NCI-H510A treated with DMSO at 0.1 percent for 48 hours (cell line): Measurements from ENCODE around the gene GPC2.
"Not testable (repeated sequence)": the region's sequence is repeated elsewhere in the genome, so short reads cannot be mapped to it uniquely, and the experiment has no call there.

Experiments
- DNase-seq: peaks from one replicate; lab custom pipeline; 2025; lab: John Stamatoyannopoulos, UW

GPC2 gene, protein sequence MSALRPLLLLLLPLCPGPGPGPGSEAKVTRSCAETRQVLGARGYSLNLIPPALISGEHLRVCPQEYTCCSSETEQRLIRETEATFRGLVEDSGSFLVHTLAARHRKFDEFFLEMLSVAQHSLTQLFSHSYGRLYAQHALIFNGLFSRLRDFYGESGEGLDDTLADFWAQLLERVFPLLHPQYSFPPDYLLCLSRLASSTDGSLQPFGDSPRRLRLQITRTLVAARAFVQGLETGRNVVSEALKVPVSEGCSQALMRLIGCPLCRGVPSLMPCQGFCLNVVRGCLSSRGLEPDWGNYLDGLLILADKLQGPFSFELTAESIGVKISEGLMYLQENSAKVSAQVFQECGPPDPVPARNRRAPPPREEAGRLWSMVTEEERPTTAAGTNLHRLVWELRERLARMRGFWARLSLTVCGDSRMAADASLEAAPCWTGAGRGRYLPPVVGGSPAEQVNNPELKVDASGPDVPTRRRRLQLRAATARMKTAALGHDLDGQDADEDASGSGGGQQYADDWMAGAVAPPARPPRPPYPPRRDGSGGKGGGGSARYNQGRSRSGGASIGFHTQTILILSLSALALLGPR

GRCh38 chr7:100177045-100178001, at the start of gene GPC2, which contains the start of gene STAG3:
TSS of gene GPC2 (minus strand) at chr7:100177381. CDS start at chr7:100177199, 182 bp downstream.
TSS of gene STAG3 (plus strand) at chr7:100177918. CDS start at chr7:100180557, 2,639 bp downstream.
- DNase-seq, result peak; percentile 91

DNA sequence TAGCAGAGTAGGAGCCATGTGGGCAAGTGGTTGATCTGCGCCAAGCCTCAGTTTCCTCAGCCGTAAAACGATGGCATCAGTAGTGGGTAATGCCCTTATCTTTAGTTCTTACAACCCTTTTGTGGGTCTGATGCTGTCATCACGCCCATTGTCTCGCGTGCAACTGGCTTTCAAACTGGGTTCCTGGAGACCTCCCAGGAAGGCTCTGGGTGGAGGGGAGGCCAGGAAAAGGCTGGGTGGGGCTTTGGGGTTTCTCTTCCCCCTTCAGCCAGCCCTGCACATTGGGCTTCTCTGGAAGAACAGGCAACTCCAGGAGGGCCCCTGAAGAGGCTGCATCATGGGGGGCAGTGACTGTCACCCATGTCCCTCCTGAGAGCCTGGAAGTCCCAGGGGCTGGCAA, 47.7 kb upstream of the GPC2 start:
- DNase-seq, result not testable (repeated sequence)

- DNase-seq, result not testable (repeated sequence)
Measured at GRCh38 chr7:100223376-100223927, 46.3 kb upstream of the GPC2 start.

- DNase-seq, result no peak
Measured at GRCh38 chr7:100222445-100223132, 45.4 kb upstream of the GPC2 start.

GRCh38 chr7:100221767-100222444, 44.7 kb upstream of the GPC2 start:
- DNase-seq, result no peak

- DNase-seq, result no peak
Measured at GRCh38 chr7:100221231-100221718, 44.1 kb upstream of the GPC2 start.

DNA sequence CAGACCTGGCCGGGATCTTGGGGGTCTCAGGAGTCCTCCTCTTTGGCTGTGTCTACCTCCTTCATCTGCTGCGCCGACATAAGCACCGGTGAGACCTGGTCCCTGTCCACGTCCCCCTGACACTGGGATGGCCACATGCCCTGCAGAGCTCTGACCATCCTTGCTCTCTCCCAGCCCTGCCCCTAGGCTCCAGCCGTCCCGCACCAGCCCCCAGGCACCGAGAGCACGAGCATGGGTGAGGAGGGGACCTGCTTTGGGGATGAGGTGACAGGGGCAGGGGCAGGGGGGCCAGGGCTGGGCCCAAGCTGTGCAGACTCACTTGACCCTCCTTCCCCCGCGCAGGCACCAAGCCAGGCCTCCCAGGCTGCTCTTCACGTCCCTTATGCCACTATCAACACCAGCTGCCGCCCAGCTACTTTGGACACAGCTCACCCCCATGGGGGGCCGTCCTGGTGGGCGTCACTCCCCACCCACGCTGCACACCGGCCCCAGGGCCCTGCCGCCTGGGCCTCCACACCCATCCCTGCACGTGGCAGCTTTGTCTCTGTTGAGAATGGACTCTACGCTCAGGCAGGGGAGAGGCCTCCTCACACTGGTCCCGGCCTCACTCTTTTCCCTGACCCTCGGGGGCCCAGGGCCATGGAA, 43.5 kb upstream of the GPC2 start:
- no peak for DNase-seq

DNA sequence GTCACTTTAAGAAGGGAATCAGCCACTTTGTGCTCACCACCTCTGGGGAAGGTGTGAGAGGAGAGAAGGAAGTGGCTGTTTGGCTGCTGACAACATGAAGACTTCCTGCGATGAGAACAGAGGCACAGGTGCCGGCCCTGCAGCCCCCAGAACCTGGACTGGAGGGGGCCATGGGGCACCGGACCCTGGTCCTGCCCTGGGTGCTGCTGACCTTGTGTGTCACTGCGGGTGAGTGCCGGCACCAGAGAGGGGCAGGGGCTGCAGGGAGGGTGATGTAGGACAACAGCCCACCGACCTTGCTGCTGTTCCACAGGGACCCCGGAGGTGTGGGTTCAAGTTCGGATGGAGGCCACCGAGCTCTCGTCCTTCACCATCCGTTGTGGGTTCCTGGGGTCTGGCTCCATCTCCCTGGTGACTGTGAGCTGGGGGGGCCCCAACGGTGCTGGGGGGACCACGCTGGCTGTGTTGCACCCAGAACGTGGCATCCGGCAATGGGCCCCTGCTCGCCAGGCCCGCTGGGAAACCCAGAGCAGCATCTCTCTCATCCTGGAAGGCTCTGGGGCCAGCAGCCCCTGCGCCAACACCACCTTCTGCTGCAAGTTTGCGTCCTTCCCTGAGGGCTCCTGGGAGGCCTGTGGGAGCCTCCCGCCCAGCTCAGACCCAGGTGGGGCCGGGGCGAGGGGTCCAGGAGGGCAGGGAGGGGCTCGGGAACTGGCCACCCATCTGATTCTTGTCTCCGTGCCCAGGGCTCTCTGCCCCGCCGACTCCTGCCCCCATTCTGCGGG, 42.8 kb upstream of the GPC2 start, which contains the start of gene PVRIG:
TSS of gene PVRIG (plus strand) at position 149 of the 785 bp plus-strand sequence. CDS start at position 171, 22 bp downstream.
- DNase-seq, result not testable (repeated sequence)

GRCh38 chr7:100219271-100219737, 42.1 kb upstream of the GPC2 start:
- no peak for DNase-seq

- DNase-seq, result peak; percentile 9
Measured at GRCh38 chr7:100217934-100218333, 40.8 kb upstream of the GPC2 start.

GRCh38 chr7:100215895-100216294, 38.7 kb upstream of the GPC2 start:
- DNase-seq, result no peak

GRCh38 chr7:100214356-100214755, 37.2 kb upstream of the GPC2 start:
- DNase-seq, result peak; percentile 4

GRCh38 chr7:100213672-100214071, 36.5 kb upstream of the GPC2 start:
- no peak for DNase-seq

GRCh38 chr7:100212631-100213286, 35.6 kb upstream of the GPC2 start:
- no peak for DNase-seq

DNA sequence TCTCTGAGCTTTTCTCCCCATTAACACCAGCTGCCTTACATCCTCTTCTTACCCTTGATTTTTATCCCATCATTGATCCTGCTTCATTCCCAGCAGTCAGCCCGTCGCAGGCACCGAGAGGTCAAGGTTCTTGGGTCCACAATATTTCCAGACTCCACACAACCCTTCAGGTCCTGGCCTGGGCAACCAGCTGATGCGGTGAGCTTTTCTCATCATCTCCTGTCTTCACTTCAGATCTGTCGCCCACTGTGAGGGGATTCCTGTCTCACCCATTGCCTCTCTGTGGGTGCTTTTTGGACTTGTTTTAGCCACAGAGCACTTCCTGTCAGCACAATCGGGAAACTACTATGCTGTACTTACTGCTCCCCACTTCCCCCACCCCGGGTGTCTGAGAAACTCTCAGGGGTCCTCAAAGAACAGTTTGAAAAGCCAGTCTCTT, 34.2 kb upstream of the GPC2 start:
- DNase-seq, result no peak

GRCh38 chr7:100210805-100211204, 33.6 kb upstream of the GPC2 start:
- DNase-seq, result no peak

GRCh38 chr7:100209493-100209892, 32.3 kb upstream of the GPC2 start:
- DNase-seq, result no peak

DNA sequence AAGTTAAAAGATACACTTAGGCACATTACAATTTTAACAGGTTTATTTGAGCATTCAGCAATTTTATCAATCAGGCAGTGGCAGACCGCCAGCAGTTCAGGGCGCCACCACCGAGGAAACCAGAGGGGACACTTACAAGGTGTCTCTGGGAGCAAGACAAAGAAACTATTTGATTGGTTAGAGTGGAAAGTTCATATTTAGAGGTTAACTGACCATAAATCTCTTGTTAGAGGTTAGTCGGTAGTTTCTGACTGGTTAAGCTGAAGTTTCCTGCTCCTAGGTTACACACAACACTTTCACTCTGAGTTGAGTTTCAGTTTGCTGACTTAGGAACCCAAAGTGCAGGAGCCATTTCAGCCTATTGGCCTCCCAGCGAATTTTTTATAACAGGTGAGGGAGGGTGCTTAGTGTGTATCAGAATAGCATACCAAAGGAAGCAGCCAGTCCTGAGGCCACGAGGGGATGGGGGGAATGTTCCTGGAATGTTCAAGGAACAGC, 31.8 kb upstream of the GPC2 start:
- DNase-seq, result no peak
